Esophagus muscularis mucosa (tissue), 3 donors: ENCODE measurements around the gene ANKRD23.

Source experiments
- CTCF ChIP-seq, 3 experiments: fragments of 200-600 bp in 2 of 3; fragments of 450-650 bp in 1 of 3; sonication (generic) in 2 of 3; IDR thresholded peaks; one replicate each; pipeline ENCODE4 v1.5.1; 2017 to 2019; ENCODE audit warnings: antibody characterized with exemption in 3 of 3, mild to moderate bottlenecking in 2 of 3, moderate library complexity in 1 of 3
- POLR2A ChIP-seq: fragments of 450-650 bp; IDR thresholded peaks from one replicate; pipeline ENCODE4 v1.6.1; 2017; ENCODE audit warnings: antibody characterized with exemption, moderate library complexity, mild to moderate bottlenecking, low read depth

- no peak for TF ChIP-seq CTCF (IDR thresholded peaks at IDR 0.05)
- TF ChIP-seq POLR2A: no peak
These were observed 20.6 kb downstream of the ANKRD23 start for GRCh38 chr2:96823198-96823597.
